NB4 (cell line): ENCODE measurements around the gene KPNA6.

Source experiments
- CTCF ChIP-seq: IDR thresholded peaks from one replicate; pipeline ENCODE4 v1.5.1; 2012; ENCODE audit warnings: low read depth, low read length
- POLR2A ChIP-seq: IDR thresholded peaks from 2 replicates; pipeline ENCODE4 v1.6.1; 2011; ENCODE audit warnings: mild to moderate bottlenecking; ENCODE audit not compliant: insufficient read length; ENCODE audit errors: extremely low read depth

- TF ChIP-seq POLR2A: no peak
- TF ChIP-seq CTCF: no peak
Observed at GRCh38 chr1:32201011-32201855, 93.4 kb downstream of the KPNA6 start.
